IPS-15b (cell line): Measurements from ENCODE around the gene SLC2A14.
"Not testable (repeated sequence)": the region's sequence is repeated elsewhere in the genome, so short reads cannot be mapped to it uniquely, and the experiment has no call there.

Experiments
- H3K27me3 ChIP-seq: one replicate; pipeline ENCODE4 v1.6.1; 2013; ENCODE audit warnings: low read length; ENCODE audit not compliant: control insufficient read depth, insufficient read depth
- H3K36me3 ChIP-seq: one replicate; pipeline ENCODE4 v1.6.1; 2013; ENCODE audit warnings: low read length; ENCODE audit not compliant: control insufficient read depth, insufficient read depth
- H3K4me1 ChIP-seq: one replicate; pipeline ENCODE4 v1.6.1; 2013; ENCODE audit warnings: mild to moderate bottlenecking, low read length; ENCODE audit not compliant: control insufficient read depth, insufficient read depth
- H3K4me3 ChIP-seq: one replicate; pipeline ENCODE4 v1.5.1; 2013; ENCODE audit warnings: low read depth, low read length
- H3K9ac ChIP-seq: one replicate; pipeline ENCODE4 v1.6.1; 2013; ENCODE audit warnings: low read depth, mild to moderate bottlenecking, low read length
- H3K9me3 ChIP-seq: one replicate; pipeline ENCODE4 v1.6.1; 2013; ENCODE audit warnings: mild to moderate bottlenecking, low read length; ENCODE audit not compliant: control insufficient read depth, insufficient read depth

Gene SLC2A14

DNA sequence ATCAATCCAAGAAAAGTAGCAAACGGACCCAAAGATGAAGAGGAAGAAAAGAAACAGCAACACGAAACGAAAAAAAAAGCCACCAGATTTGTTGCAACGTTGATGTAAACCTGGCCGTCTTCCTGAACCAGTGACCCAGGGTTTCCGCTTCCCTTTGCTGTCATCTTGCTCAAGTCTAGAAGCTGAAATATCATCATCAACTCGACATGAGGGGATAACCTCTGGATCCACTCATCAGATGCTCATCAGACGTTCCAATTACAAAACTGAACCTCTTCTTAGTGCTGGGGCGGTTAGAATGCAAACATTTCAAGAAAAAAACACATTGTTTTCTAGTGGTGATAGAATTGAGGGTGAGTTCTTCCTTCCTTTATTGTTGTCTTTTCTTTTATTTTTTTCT, 29.1 kb downstream of the SLC2A14 start:
- H3K9me3 ChIP-seq, H3K36me3 ChIP-seq, H3K4me3 ChIP-seq, H3K27me3 ChIP-seq, H3K9ac ChIP-seq: not testable (repeated sequence)
- H3K4me1 ChIP-seq, result peaks cover 12% of the 10 kb centered on the region

GRCh38 chr12:7843149-7843548, 29.6 kb downstream of the SLC2A14 start:
- H3K36me3 ChIP-seq, H3K9ac ChIP-seq, H3K27me3 ChIP-seq, H3K4me3 ChIP-seq, H3K9me3 ChIP-seq: not testable (repeated sequence)
- peaks cover 12% of the 10 kb centered on the region for H3K4me1 ChIP-seq

GRCh38 chr12:7842444-7842843, 30.3 kb downstream of the SLC2A14 start:
- not testable (repeated sequence) for H3K27me3 ChIP-seq, H3K36me3 ChIP-seq, H3K9ac ChIP-seq, H3K4me1 ChIP-seq, H3K4me3 ChIP-seq, H3K9me3 ChIP-seq

- H3K36me3 ChIP-seq, H3K4me3 ChIP-seq, H3K27me3 ChIP-seq, H3K4me1 ChIP-seq, H3K9ac ChIP-seq, H3K9me3 ChIP-seq: not testable (repeated sequence)
These were observed 32.9 kb downstream of the SLC2A14 start for GRCh38 chr12:7839848-7840247.

DNA sequence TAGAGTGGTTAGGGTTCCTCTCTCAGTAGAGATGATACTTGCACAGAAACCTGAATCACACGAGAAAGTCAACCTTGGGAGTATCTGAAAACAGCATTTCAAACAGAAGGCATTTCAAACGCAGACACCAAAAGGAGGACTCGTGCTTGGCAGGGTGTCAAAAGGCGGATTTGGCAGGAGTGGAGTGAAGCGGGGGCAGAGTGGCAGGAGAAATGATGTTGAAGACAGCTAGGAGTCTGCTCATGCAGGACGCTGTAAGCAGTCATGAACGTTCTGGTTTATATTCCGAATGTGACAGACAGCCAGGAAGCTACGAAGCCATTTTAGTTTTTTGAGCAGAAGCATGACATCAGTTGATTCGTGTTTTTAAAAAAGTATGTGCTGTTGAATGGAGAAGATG, 33.5 kb downstream of the SLC2A14 start:
- H3K36me3 ChIP-seq, H3K9ac ChIP-seq, H3K9me3 ChIP-seq, H3K4me1 ChIP-seq, H3K4me3 ChIP-seq, H3K27me3 ChIP-seq: not testable (repeated sequence)

DNA sequence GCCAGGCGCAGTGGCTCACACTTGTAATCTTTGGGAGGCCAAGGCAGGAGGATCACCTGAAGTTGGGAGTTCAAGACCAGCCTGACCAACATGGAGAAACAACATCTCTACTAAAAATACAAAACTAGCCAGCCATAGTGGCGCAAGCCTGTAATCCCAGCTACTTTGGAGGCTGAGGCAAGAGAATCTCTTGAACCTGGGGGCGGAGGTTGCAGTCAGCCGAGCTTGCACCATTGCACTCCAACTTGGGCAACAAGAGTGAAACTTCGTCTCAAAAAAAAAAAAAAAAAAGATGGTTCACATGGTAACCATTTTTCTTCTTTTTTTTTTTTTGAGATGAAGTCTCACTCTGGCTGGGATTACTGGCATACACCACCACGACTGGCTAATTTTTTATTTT, 35.3 kb downstream of the SLC2A14 start:
- Histone ChIP-seq H3K4me1 (no peaks in the 10 kb centered on the region), H3K27me3 (no peaks in the 10 kb centered on the region)

DNA sequence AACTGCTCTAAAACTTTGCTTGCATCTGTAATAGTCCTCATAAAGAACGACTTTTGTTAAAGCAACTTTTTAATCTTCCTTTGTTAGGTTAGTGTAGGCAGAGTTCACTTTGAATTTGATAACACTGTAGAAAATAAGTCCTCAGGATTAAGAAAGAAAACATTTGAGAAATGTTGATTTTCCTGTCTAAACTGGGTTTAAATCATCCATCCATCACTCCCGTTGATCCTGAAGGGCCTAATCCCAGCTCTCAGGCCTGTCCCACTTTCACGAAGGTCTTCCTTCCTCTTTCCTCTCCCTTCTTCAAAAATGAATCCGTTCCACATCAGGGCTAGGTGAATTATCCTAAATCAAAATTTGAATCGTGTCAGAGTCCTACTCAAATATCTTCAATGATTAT, 36.9 kb downstream of the SLC2A14 start:
- Histone ChIP-seq H3K9ac (no peak overlapping the region), H3K27me3 (no peaks in the 10 kb centered on the region), H3K9me3 (no peaks in the 10 kb centered on the region), H3K4me3 (no peak overlapping the region), H3K36me3 (no peaks in the 10 kb centered on the region), H3K4me1 (no peaks in the 10 kb centered on the region)

More for the DNA sequence above, 35.3 kb downstream of the SLC2A14 start:
- H3K9me3 ChIP-seq, result no peaks in the 10 kb centered on the region
- no peak overlapping the region for H3K9ac ChIP-seq
- H3K4me3 ChIP-seq, result no peak overlapping the region
- no peaks in the 10 kb centered on the region for H3K36me3 ChIP-seq

- Histone ChIP-seq H3K9me3 (no peaks in the 10 kb centered on the region), H3K36me3 (no peaks in the 10 kb centered on the region), H3K4me1 (no peaks in the 10 kb centered on the region), H3K4me3 (no peak overlapping the region), H3K9ac (no peak overlapping the region), H3K27me3 (no peaks in the 10 kb centered on the region)
These were observed 37.6 kb downstream of the SLC2A14 start for GRCh38 chr12:7835116-7835515.

GRCh38 chr12:7834701-7835100, 38.0 kb downstream of the SLC2A14 start:
- no peaks in the 10 kb centered on the region for H3K4me1 ChIP-seq
- H3K9ac ChIP-seq, result no peak overlapping the region
- no peak overlapping the region for H3K4me3 ChIP-seq
- no peaks in the 10 kb centered on the region for H3K36me3 ChIP-seq
- no peaks in the 10 kb centered on the region for H3K9me3 ChIP-seq
- no peaks in the 10 kb centered on the region for H3K27me3 ChIP-seq

DNA sequence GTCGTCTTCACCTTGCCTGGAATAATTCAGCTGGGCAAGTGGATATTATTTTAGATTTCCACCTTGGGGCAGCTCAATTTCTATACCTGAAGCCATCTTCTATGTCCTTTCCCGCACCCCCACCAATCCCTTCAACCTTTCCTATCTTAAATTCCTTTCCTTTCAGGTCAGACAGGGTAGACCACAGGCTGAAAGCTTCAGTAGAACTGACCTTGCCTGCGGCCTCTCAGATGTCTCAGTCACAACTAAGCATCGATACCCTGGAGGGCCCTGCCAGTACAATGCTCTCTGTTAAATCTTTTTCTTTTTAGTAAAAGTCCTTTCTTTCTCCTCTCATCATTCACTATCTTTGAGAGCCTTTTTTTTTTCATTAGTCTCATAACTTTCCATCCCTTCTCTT, 38.9 kb downstream of the SLC2A14 start:
- Histone ChIP-seq H3K36me3 (no peaks in the 10 kb centered on the region), H3K4me1 (no peaks in the 10 kb centered on the region), H3K9me3 (no peaks in the 10 kb centered on the region)

GRCh38 chr12:7833201-7833600, 39.5 kb downstream of the SLC2A14 start:
- not testable (repeated sequence) for H3K27me3 ChIP-seq, H3K4me1 ChIP-seq, H3K4me3 ChIP-seq, H3K36me3 ChIP-seq, H3K9ac ChIP-seq, H3K9me3 ChIP-seq

More for the DNA sequence above, 38.9 kb downstream of the SLC2A14 start:
- no peaks in the 10 kb centered on the region for H3K27me3 ChIP-seq
- no peak overlapping the region for H3K4me3 ChIP-seq
- no peak overlapping the region for H3K9ac ChIP-seq

- Histone ChIP-seq H3K9ac (no peak overlapping the region), H3K4me3 (no peak overlapping the region), H3K9me3 (no peaks in the 10 kb centered on the region), H3K36me3 (no peaks in the 10 kb centered on the region), H3K4me1 (no peaks in the 10 kb centered on the region), H3K27me3 (no peaks in the 10 kb centered on the region)
These were observed 40.5 kb downstream of the SLC2A14 start for GRCh38 chr12:7832059-7832696.

DNA sequence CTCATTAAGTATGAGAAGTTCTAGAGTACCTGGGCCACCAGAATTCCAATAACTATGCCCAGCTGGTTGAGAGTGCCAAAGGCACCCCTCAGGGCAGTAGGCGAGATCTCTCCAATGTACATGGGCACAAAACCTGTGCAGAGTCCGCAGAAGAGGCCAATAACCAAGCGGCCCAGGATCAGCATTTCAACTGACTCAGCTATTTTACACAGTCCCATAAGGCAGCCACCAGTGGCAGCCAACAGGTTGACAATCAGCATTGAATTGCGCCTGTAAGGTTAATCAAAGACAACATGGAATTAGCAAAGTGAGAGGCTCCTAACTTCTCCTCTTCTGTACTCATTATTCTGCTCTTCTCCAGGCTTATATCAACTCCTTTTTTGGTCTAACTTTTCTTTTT, 43.0 kb downstream of the SLC2A14 start:
- H3K9ac ChIP-seq, H3K36me3 ChIP-seq, H3K4me3 ChIP-seq, H3K4me1 ChIP-seq, H3K27me3 ChIP-seq, H3K9me3 ChIP-seq: not testable (repeated sequence)
